A549 (cell line): ENCODE measurements around the gene R3HDM2.

Experiments used
- CEBPB ChIP-seq, 2 experiments: fragments of >200 bp in 1 of 2; sonication (Bioruptor Twin) in 1 of 2; formaldehyde crosslinking in 1 of 2; IDR thresholded peaks; 2 replicates each; pipeline ENCODE4 v1.6.1; 2012 to 2016
- EHMT2 ChIP-seq: fragments of 200-600 bp; sonication (generic); IDR thresholded peaks from 2 replicates; pipeline ENCODE4 v1.6.1; 2016; ENCODE audit warnings: antibody characterized with exemption, low read depth, mild to moderate bottlenecking, moderate library complexity
- EP300 ChIP-seq, 2 experiments: fragments of >200 bp; sonication (Bioruptor Twin); formaldehyde crosslinking; IDR thresholded peaks; 2 replicates in 1 of 2; 3 replicates in 1 of 2; pipeline ENCODE4 v1.6.1; 2016 to 2017
- MAFK ChIP-seq: fragments of 450-650 bp; IDR thresholded peaks from 2 replicates; pipeline ENCODE4 v1.6.1; 2014; ENCODE audit not compliant: partially characterized antibody
- POLR2AphosphoS2 ChIP-seq: conservative IDR thresholded peaks from 2 replicates; pipeline ENCODE4 v1.6.1; 2012; ENCODE audit warnings: low read length, improper control_type of control experiment, inconsistent platforms
- RFX5 ChIP-seq: fragments of 450-650 bp; IDR thresholded peaks from 2 replicates; pipeline ENCODE4 v1.7.1; 2014; ENCODE audit warnings: antibody characterized with exemption, mild to moderate bottlenecking, moderate library complexity
- TF ChIP-seq, protein P1 (sequence below): fragments of >200 bp; sonication (Bioruptor Twin); formaldehyde crosslinking; IDR thresholded peaks from 3 replicates; pipeline ENCODE4 v1.5.1; 2016
- TF ChIP-seq, protein P2 (sequence below): IDR thresholded peaks from 2 replicates; pipeline ENCODE4 v1.6.1; 2012; ENCODE audit warnings: low read depth, borderline replicate concordance

DNA sequence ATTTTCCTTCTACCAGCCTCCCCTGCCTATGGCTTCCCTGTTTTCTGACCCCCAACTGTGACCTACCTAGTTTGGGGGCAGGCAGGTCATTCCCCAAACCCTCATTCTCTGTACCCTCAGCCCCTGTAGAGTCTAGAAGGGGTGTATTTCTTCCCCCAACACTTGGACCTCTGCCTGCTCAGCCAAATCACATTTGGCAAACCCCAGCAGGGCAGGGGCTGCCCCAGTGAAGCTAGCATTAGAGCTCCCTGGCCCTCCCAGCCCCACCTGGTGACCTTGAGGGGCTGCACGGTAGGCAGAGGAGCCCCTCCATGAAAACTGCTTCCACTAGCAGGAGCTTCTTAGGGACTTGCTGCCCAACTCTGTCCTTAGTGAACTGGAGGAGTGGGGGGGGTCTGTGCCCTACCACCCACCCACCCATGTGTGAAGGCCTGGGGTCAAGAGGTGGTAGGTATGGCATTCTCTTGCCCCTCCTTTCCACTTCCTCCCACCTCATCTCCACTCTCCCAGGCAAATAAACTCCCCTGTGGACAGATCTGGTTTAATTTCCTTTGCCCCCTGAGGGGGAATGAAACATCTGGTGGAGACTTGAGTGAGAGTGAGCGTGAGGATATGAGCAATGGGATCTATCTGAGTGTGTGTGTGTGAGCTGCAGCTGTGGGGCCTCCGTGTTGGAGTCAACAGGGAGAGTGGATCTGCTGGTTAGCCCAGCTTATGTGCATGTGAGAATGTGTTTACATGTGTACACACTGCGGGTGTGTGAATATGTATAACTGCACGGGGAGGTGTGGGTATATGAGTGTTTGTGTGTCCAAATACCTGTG is 212.6 kb downstream of the R3HDM2 start:
- TF ChIP-seq CEBPB (IDR thresholded peaks at IDR 0.05): no peak
- no peak for TF ChIP-seq POLR2AphosphoS2
- no peak for TF ChIP-seq EP300 (IDR thresholded peaks at IDR 0.05)
- TF ChIP-seq EHMT2: no peak
- no peak for TF ChIP-seq RFX5
- TF ChIP-seq, protein P1, sequence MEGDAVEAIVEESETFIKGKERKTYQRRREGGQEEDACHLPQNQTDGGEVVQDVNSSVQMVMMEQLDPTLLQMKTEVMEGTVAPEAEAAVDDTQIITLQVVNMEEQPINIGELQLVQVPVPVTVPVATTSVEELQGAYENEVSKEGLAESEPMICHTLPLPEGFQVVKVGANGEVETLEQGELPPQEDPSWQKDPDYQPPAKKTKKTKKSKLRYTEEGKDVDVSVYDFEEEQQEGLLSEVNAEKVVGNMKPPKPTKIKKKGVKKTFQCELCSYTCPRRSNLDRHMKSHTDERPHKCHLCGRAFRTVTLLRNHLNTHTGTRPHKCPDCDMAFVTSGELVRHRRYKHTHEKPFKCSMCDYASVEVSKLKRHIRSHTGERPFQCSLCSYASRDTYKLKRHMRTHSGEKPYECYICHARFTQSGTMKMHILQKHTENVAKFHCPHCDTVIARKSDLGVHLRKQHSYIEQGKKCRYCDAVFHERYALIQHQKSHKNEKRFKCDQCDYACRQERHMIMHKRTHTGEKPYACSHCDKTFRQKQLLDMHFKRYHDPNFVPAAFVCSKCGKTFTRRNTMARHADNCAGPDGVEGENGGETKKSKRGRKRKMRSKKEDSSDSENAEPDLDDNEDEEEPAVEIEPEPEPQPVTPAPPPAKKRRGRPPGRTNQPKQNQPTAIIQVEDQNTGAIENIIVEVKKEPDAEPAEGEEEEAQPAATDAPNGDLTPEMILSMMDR: no peak
- TF ChIP-seq MAFK: no peak
- TF ChIP-seq, protein P2, sequence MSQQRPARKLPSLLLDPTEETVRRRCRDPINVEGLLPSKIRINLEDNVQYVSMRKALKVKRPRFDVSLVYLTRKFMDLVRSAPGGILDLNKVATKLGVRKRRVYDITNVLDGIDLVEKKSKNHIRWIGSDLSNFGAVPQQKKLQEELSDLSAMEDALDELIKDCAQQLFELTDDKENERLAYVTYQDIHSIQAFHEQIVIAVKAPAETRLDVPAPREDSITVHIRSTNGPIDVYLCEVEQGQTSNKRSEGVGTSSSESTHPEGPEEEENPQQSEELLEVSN: no peak
